ENCODE results near the gene SLC31A1.

The SLC31A1 gene

GRCh38 chr9:113178087-113178486 lies 43.3 kb upstream of the SLC31A1 start:
- TF ChIP-seq CTCF (IDR thresholded peaks at IDR 0.05; ENCODE audit: insufficient read depth, low read length) (no peak), POLR2AphosphoS5 (IDR thresholded peaks at IDR 0.05; ENCODE audit: low read depth) (no peak), GABPA (IDR thresholded peaks at IDR 0.05; ENCODE audit: low read depth) (no peak), REST (IDR thresholded peaks at IDR 0.05; ENCODE audit: insufficient replicate concordance, low read depth) (no peak), SPI1 (IDR thresholded peaks at IDR 0.05; ENCODE audit: borderline replicate concordance, low read depth) (no peak)
- Histone ChIP-seq H3K27ac (replicated peaks) (no peak overlapping the region), H3K27me3 (ENCODE audit: insufficient read depth, poor library complexity, severe bottlenecking) (no peaks in the 10 kb centered on the region), H3K4me3 (replicated peaks; ENCODE audit: insufficient read depth, low read length) (no peak overlapping the region)
- no peak for DNase-seq (ENCODE audit: low read depth in 1 of 2, low spot score in 1 of 2)

GRCh38 chr9:113179839-113180238 lies 41.5 kb upstream of the SLC31A1 start:
- DNase-seq (ENCODE audit: low read depth in 1 of 2, low spot score in 1 of 2), result no peak
- no peaks in the 10 kb centered on the region for H3K27me3 ChIP-seq (ENCODE audit: insufficient read depth, poor library complexity, severe bottlenecking)
- no peak overlapping the region for H3K27ac ChIP-seq (replicated peaks)
- TF ChIP-seq GABPA (IDR thresholded peaks at IDR 0.05; ENCODE audit: low read depth), result no peak
- TF ChIP-seq POLR2AphosphoS5 (IDR thresholded peaks at IDR 0.05; ENCODE audit: low read depth), result no peak
- TF ChIP-seq CTCF (IDR thresholded peaks at IDR 0.05; ENCODE audit: insufficient read depth, low read length), result no peak
- no peak for TF ChIP-seq REST (IDR thresholded peaks at IDR 0.05; ENCODE audit: insufficient replicate concordance, low read depth)
- no peak for TF ChIP-seq SPI1 (IDR thresholded peaks at IDR 0.05; ENCODE audit: borderline replicate concordance, low read depth)
- H3K4me3 ChIP-seq (replicated peaks; ENCODE audit: insufficient read depth, low read length), result no peak overlapping the region

GRCh38 chr9:113181165-113181564 lies 40.2 kb upstream of the SLC31A1 start:
- H3K27me3 ChIP-seq (ENCODE audit: insufficient read depth, poor library complexity, severe bottlenecking), result no peaks in the 10 kb centered on the region
- H3K4me3 ChIP-seq (replicated peaks; ENCODE audit: insufficient read depth, low read length), result no peak overlapping the region
- DNase-seq (ENCODE audit: low read depth in 1 of 2, low spot score in 1 of 2), result no peak
- TF ChIP-seq REST (IDR thresholded peaks at IDR 0.05; ENCODE audit: insufficient replicate concordance, low read depth) (no peak), SPI1 (IDR thresholded peaks at IDR 0.05; ENCODE audit: borderline replicate concordance, low read depth) (no peak), POLR2AphosphoS5 (IDR thresholded peaks at IDR 0.05; ENCODE audit: low read depth) (no peak), CTCF (IDR thresholded peaks at IDR 0.05; ENCODE audit: insufficient read depth, low read length) (no peak), GABPA (IDR thresholded peaks at IDR 0.05; ENCODE audit: low read depth) (no peak)
- no peak overlapping the region for H3K27ac ChIP-seq (replicated peaks)
